CD4-positive, alpha-beta T cell treated with Interleukin-6 for 4 hours (primary cell): ENCODE measurements around the gene SHISA5.

Experiments used
- DNase-seq: peaks from one replicate; pipeline ENCODE4 v3.0.0-alpha.2; 2020; ENCODE audit warnings: mixed read lengths

The SHISA5 gene

GRCh38 chr3:48429317-48429959, 74.5 kb downstream of the SHISA5 start:
- peak; percentile 74 for DNase-seq

GRCh38 chr3:48428572-48429316, 75.2 kb downstream of the SHISA5 start:
- DNase-seq, result no peak

- no peak for DNase-seq
Measured at GRCh38 chr3:48428088-48428571, 75.8 kb downstream of the SHISA5 start.

GRCh38 chr3:48427630-48427962, 76.4 kb downstream of the SHISA5 start:
- DNase-seq, result no peak

DNA sequence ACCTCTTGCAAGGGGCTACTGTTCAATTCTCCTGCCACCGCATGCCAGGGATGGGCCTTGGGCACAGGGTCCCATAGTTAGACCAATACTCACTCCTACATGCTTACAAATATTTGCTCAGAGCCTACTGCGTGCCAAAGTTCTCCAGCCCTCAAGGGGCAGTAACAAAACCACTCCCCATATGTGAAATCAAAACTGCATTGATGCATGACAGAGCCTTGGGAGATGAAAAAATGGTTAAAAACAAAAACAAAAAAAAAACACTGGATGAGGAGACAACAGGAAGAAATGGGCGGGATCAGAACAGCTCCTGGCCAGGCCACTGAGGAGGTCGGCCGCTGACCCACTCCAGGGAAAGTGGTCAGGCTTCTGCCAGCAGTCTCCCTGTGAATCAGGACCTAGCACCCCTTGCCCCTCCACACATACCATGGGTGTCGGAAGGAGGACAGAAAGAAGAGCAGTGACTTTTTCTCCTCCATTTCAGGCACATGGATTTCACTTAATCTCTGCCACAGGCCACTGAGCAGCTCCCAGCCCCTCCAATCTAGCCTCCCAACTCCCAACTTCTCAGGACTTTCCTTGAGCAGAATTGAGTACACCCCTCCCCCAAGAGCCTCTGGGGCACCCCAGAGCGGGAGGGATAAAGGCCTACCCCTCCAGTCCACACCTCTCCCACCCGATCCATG, 76.9 kb downstream of the SHISA5 start:
- DNase-seq, result no peak

GRCh38 chr3:48426401-48426909, 77.5 kb downstream of the SHISA5 start:
- no peak for DNase-seq

GRCh38 chr3:48425281-48425812, 78.6 kb downstream of the SHISA5 start:
- no peak for DNase-seq

DNA sequence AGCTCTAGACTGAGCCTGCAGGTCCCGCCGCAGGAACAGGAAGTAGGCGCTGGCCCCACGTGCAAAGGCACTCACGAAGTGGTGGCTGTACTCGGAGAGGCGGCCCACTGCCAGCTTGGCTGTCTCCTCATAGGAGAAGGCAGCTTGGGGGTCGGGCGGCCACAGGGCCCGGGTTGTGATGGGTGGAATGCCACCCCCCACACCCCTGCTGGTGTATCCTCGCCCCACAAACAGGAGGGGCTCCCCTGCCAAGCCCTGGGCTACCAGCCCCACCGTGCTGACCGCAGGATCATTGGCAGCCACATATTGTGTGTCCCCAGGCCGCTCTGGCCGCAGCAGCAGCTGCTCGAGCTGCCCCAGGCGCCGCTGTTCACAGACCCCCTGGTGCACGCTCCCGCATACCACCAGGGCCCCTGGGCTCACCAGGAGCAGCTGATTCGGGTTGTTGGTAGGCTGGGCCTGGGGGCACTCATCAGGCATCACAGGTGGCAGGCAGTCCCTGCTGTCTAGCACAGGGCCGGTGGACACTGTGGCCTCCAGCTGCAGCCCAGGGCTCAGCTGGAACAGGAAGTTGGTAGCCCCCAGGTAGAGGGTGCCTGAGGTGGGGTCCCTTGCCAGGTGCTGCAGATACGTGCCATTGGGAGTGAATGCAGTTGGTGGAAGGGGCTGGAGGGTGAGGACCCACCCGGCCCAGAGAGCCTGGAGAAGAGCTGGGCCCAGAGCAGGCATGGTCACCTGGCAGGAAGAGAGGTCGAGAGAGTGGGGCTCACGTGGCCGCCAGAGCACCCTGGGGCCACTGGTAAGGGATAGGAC, 79.9 kb downstream of the SHISA5 start:
- DNase-seq, result no peak

DNA sequence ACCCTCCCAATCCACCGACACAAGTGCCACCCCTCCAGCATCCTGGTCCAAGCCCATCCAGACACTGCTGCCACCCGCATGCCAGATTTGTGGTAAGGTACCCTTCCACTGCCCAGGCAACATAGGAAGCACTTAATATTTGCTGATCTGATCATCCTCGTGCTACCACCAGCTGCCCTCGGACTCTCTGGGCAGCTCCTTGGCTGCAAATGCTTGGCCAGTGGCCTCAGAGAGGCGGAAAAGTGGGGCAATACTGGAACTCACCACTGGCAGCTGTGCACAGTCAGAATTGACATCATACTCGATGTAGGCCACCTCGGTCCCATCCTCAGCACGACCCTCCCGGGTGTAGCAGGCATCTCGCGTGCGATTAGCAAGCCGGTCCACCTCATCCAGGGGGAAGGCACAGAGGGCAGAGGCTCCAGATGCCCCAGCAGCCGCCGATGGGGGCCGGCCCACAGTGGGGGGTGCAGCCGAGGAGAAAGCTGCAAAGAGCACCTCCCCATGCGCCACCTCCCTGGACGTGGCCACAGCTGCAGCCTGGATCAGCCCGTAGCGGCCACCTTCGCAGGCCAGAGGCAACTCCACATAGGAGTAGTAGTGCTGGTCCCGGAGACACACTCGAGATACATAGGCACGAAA, 80.6 kb downstream of the SHISA5 start:
- no peak for DNase-seq

DNA sequence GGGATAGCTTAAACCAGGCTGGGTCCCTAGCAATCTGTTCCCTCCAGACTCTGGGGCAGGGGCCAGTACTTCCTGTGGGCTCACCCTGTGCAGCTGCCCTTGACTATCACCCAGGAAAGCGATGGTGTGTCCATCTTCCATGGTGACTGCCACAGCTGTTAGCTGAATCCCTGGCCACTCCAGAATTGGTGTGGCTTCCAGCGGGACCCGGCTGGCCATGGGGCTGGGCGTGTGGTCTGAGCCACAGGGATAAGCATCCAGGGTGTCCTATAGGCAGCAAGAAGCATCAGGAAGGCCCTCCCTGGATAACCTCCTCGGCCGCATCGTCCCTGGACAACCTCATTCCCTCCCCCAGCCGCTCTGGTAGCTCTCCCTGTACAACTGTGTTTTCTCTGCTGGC, 81.3 kb downstream of the SHISA5 start:
- no peak for DNase-seq

DNA sequence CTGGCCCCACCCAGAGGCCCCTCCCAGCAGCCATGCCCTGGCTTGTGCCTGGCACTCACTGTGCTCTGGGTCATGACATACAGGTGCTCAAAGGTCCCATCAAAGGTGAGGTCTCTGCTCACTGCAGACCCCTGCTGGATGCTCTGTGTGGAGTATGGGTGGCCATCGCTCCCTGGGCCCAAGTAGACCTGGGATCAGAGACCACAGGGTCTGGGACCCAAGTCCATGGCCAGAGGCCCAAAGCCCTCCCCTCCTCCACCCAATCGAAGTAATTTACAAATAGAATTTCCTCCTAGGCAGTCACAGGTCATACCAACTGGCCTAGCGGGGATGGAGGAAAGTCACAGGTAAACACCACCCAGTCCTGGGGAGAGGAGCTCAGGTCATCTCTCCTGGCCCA, 81.7 kb downstream of the SHISA5 start:
- no peak for DNase-seq

DNA sequence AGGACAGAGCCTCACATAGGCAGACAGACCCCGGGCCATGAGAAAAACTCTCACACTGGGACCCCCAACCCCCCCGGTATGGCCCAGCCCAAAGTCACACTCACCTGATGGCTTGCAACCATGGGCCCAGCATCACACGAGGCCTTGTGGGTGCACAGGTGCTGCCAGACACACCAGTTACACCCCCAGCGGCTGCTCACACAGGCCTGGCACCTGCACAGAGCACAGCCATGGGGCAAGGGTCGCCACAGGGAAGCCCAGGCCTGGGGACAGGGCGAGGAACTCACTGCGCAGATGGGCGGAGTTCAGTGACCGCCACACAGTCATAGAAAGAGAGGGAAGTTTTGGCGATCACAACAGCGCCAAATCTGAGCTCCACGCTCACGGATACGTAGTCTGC, 83.4 kb downstream of the SHISA5 start:
- no peak for DNase-seq

DNA sequence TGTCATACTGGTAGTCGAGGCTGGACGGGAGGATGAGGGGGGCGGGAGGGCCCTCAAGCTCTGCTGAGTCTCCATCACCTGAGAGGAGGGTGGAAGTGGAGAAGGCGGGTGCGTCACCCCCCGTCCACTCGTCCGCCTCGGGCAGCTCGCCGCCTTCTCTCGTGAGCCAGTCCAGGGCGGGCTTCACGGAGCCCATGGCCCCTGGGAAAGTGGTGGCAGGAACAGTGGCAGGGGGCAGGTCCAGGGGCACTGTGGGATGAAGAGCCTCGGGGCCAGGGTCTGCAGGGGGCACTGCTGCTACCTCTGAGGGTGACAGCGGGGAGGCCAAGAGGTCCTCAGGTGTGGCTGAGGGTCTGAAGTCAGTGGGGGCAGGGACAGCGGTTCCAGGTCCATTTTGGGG, 84.4 kb downstream of the SHISA5 start:
- DNase-seq, result no peak

DNA sequence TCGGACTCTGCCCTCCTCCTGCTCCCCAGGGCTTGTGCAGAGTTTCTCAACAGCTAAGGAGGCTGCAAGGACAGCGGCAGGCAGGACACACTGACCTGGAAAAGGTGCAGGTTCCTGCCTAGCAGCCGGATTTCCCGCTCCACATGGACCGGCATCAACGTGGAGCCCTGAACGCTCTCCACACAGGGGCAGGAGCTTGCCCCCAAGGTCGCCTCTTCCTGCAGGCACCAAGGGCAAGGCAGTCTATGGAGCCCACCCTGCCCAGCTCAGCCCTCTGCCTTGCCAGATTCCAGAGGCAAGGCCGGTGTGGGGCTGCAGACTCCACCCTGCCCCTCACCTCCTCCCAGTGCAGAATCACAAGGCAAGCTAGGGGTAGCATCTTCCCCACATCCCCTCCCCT, 84.8 kb downstream of the SHISA5 start:
- no peak for DNase-seq

GRCh38 chr3:48418651-48419050, 85.3 kb downstream of the SHISA5 start:
- no peak for DNase-seq

DNA sequence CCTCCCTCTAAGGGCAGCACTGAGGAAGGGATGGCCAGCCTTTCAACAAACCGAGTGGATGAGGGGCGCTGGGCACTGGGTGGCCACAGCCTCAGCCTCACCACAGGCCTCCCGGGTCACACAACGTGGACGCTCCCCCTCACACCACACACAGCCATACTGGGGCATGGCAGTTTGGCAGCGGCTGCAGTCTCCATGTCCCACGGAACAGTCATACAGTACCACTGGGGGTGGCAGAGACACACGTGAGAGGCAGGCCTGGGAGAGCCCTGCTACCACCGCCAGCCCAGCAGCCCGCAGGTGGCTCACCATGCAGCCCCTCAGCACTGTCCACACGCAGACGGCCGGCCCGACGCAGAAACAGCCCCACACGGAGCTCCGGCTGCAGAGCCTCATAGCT, 85.8 kb downstream of the SHISA5 start:
- no peak for DNase-seq
